Stimulated activated CD4-positive, alpha-beta T cell treated with anti-CD3 and anti-CD28 coated beads, Interleukin-15, amount 100 ng/mL, for 48 hours (primary cell): ENCODE measurements around the gene CCDC57.

ENCODE experiments used
- DNase-seq, 2 donors: peaks; one replicate each; pipeline ENCODE4 v3.0.0-alpha.2; 2020; ENCODE audit warnings: low read depth in 2 of 2

The CCDC57 gene

GRCh38 chr17:82121660-82122629 lies 90.7 kb downstream of the CCDC57 start:
- DNase-seq = no peak

GRCh38 chr17:82121246-82121645 lies 91.4 kb downstream of the CCDC57 start:
- DNase-seq = no peak

GRCh38 chr17:82120148-82120547 lies 92.5 kb downstream of the CCDC57 start:
- no peak for DNase-seq

- no peak for DNase-seq
These were observed 93.7 kb downstream of the CCDC57 start for GRCh38 chr17:82118815-82119380.

- DNase-seq = no peak
These were observed 94.4 kb downstream of the CCDC57 start for GRCh38 chr17:82118168-82118814.

- DNase-seq = no peak
These were observed 95.2 kb downstream of the CCDC57 start for GRCh38 chr17:82117139-82118090.

GRCh38 chr17:82116246-82116645 lies 96.4 kb downstream of the CCDC57 start:
- no peak for DNase-seq

GRCh38 chr17:82114872-82115271 lies 97.8 kb downstream of the CCDC57 start:
- DNase-seq = no peak

- no peak for DNase-seq
These were observed 98.2 kb downstream of the CCDC57 start for GRCh38 chr17:82114447-82114846.

GRCh38 chr17:82113941-82114340 lies 98.7 kb downstream of the CCDC57 start:
- no peak for DNase-seq

- no peak for DNase-seq
These were observed 99.2 kb downstream of the CCDC57 start for GRCh38 chr17:82113422-82113821.

GRCh38 chr17:82112914-82113311 lies 99.7 kb downstream of the CCDC57 start:
- DNase-seq = no peak

GRCh38 chr17:82112181-82112913 lies 100.3 kb downstream of the CCDC57 start:
- DNase-seq = no peak

- no peak for DNase-seq
These were observed 102.3 kb downstream of the CCDC57 start for GRCh38 chr17:82110298-82110697.

- DNase-seq = no peak
These were observed 103.6 kb downstream of the CCDC57 start for GRCh38 chr17:82108961-82109475.

- no peak for DNase-seq
These were observed 104.1 kb downstream of the CCDC57 start for GRCh38 chr17:82108496-82108945.

GRCh38 chr17:82108038-82108437 lies 104.6 kb downstream of the CCDC57 start:
- DNase-seq = no peak

GRCh38 chr17:82107341-82107860 lies 105.2 kb downstream of the CCDC57 start:
- no peak for DNase-seq

- DNase-seq = no peak
These were observed 105.8 kb downstream of the CCDC57 start for GRCh38 chr17:82106688-82107305.
